HepG2 (cell line): ENCODE data around the gene PDE4D.

Experiments used
- EHMT2 ChIP-seq: fragments of 200-600 bp; sonication (generic); IDR thresholded peaks from 2 replicates; pipeline ENCODE4 v1.7.0; 2017; ENCODE audit warnings: antibody characterized with exemption, low read depth, low read length, borderline replicate concordance
- NR2F2 ChIP-seq: IDR thresholded peaks from 2 replicates; pipeline ENCODE4 v1.6.1; 2012; ENCODE audit warnings: low read depth, inconsistent platforms, borderline replicate concordance
- PRPF4 ChIP-seq: fragments of 200-400 bp; formaldehyde crosslinking; IDR thresholded peaks from 2 replicates; pipeline ENCODE4 v1.6.1; 2016; ENCODE audit warnings: low read length, low read depth; ENCODE audit not compliant: poor library complexity, severe bottlenecking
- SIN3A ChIP-seq: IDR thresholded peaks from 2 replicates; pipeline ENCODE4 v1.6.1; 2011; ENCODE audit warnings: low read depth, mild to moderate bottlenecking, control low read depth, low read length, borderline replicate concordance
- U2AF2 ChIP-seq: fragments of 200-400 bp; formaldehyde crosslinking; IDR thresholded peaks from 2 replicates; pipeline ENCODE4 v1.6.1; 2017; ENCODE audit warnings: low read depth, mild to moderate bottlenecking, low read length
- ZNF772 ChIP-seq: sonication (generic); formaldehyde crosslinking; IDR thresholded peaks from 2 replicates; pipeline ENCODE4 v1.5.0; 2020; ENCODE audit warnings: mild to moderate bottlenecking, missing genetic modification reagents
- TF ChIP-seq, protein P1 (sequence below): sonication (generic); formaldehyde crosslinking; IDR thresholded peaks from 2 replicates; pipeline ENCODE4 v1.8.1; 2023; ENCODE audit warnings: missing genetic modification reagents, mild to moderate bottlenecking, borderline replicate concordance

DNA sequence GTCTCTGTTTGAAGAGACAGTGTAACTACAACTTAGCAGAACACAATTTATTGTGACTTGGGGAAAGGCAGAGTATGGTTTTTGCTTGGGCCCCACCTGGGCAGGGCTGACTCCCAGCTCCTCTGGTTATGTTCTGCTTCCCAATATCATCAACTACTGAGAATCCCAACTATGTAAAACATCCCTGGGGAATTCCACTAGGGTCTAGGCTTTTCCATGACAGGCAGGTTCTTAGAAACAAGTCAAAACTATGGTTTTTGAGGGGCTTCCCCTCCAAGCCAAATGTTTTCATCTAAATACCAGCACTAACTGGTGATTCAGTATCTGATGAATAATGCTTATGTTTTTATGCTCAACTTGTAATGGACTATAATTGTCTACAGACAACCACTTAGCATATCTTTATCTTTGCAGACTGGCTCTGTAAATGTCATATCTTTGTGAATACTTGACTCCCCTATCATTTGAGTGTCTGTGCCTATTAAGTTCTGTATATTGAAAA lies 409.5 kb downstream of the PDE4D start:
- TF ChIP-seq EHMT2: no peak
- TF ChIP-seq, protein P1, sequence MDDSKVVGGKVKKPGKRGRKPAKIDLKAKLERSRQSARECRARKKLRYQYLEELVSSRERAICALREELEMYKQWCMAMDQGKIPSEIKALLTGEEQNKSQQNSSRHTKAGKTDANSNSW: no peak
- TF ChIP-seq NR2F2: no peak
- TF ChIP-seq PRPF4: no peak
- TF ChIP-seq U2AF2: no peak
- TF ChIP-seq SIN3A: no peak
- no peak for TF ChIP-seq ZNF772 (CRISPR knock-in tag)
